Measurements from ENCODE around the gene AK5.

The AK5 gene

GRCh38 chr1:77544845-77545244, 263.0 kb downstream of the AK5 start:
- no peak for DNase-seq (ENCODE audit: low read depth)

DNA sequence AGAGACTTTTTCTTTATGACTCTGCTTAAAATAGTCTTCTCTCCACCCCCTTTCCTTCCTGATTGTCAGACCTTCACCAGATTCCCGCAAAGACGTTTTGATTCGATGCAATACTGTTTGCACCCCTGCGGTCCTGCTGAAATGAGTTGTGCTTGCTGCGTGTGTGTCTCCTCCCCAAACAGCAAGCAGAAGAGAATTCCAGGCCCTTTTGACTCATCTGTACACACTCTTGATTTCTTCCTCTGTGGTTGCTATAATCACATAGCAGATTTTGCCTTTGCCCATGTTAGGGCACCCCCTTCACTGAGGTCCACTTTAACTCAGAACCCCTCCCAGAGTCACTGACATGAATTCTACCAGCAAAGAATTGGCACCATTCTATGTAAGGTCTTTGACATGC, 264.2 kb downstream of the AK5 start:
- no peak for DNase-seq (ENCODE audit: low read depth)

DNA sequence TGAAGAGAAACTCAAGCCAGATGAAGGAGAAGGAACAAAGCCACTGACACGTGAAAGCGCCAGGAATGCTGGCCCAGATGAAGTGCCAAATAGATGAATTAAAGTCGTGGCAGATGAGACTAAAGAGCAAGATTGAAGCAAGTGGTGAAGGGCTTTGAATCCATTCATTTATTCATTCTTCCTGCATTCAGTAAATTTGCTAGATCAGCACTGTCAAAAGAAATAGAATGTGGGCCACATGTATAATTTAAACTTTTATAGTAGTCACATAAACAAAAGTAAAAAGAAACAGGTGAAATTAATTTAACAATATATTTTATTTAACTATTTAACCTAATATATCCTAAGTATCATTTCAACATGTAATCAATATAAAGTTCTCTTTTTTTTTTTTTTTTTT, 265.1 kb downstream of the AK5 start:
- no peak for DNase-seq (ENCODE audit: low read depth)

DNA sequence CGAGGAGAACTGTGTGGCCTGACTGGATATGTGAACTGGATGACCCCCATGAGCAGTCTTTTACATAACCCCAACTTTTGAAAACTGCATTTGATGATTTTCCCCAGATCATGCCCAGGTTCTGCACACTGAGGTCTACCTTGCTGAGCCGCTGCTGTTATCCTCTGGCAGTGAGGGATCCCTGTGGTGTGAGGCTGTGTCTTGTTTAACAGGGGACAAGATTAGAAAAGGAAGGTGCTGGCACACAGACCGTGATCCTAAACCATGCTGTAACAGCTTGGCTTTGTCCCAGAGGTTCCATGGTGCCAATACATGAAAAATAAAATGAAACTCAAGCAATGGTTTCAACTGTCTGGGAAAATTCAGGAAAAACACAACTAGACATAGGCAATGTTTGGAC, 266.5 kb downstream of the AK5 start:
- no peak for DNase-seq (ENCODE audit: low read depth)

GRCh38 chr1:77550135-77550534, 268.3 kb downstream of the AK5 start:
- DNase-seq (ENCODE audit: low read depth), result no peak

- DNase-seq (ENCODE audit: low read depth), result no peak
Measured at GRCh38 chr1:77552626-77553025, 270.8 kb downstream of the AK5 start.

GRCh38 chr1:77553568-77554291, 271.9 kb downstream of the AK5 start:
- no peak for DNase-seq (ENCODE audit: low read depth)

DNA sequence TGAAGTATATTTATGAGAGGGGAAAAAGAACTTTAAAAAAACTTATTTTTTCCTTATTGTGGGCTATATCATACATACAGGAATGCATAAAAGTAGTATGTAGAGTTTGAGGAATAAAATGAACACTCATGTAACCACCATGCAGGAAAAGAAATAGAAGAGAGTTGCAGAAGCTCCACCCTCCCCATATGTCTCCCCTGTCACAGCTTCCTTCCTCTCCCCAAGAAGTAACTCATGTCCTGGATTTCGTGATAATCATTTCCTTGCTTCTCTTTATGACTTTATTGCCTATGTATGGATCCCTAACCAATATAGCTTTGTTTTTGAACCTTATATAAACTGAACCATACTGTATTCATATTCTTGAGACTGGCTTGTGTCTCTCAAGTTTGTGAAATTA, 274.2 kb downstream of the AK5 start:
- no peak for DNase-seq (ENCODE audit: low read depth)

DNA sequence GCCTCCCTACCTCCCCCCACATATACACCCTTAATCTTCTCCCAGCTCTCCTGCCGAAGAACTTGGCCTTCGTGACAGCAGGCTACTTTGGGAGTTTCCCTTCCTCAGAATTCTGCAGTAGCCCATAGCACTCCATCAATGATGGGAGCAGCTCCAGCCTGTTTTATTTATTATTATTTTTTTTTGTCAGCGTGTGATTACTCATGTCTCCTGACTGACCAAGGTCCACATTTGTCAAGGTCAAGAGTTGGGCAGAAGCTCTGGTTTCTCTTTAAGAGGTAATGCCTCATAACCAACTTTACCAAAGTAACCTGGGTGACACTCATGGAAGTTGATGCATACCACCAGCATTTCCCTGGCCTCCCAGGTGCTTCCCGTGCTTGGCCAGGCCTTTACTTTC, 275.2 kb downstream of the AK5 start:
- DNase-seq (ENCODE audit: low read depth), result no peak

GRCh38 chr1:77558591-77559164, 276.9 kb downstream of the AK5 start:
- DNase-seq (ENCODE audit: low read depth), result no peak

- DNase-seq (ENCODE audit: low read depth), result no peak
Measured at GRCh38 chr1:77560741-77561140, 278.9 kb downstream of the AK5 start.

GRCh38 chr1:77562596-77563150, 280.9 kb downstream of the AK5 start:
- no peak for DNase-seq (ENCODE audit: low read depth)

DNA sequence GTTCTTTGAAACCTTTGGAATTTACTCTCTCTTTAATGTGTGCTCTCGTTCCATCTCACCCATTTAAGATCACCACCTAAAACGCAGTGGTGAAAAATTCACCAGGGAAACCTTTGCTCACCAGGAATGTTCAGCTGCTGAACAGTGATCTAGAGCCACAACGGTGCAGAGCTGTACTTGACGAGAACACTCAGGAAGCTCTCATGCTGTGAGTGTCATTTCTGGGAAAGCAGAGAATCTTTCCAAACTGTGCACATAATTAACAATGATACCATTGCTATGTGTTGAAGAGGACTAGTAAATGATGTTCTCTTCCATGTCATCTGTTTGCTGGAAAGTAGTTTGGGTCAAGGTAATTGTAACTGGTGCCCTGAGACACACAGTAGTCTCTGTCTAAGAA, 283.5 kb downstream of the AK5 start:
- no peak for DNase-seq (ENCODE audit: low read depth)

- DNase-seq (ENCODE audit: low read depth), result no peak
Measured at GRCh38 chr1:77571642-77572041, 289.8 kb downstream of the AK5 start.

GRCh38 chr1:77579547-77579946, 297.7 kb downstream of the AK5 start:
- DNase-seq (ENCODE audit: low read depth), result no peak

GRCh38 chr1:77582905-77583304, 301.1 kb downstream of the AK5 start:
- no peak for DNase-seq (ENCODE audit: low read depth)

DNA sequence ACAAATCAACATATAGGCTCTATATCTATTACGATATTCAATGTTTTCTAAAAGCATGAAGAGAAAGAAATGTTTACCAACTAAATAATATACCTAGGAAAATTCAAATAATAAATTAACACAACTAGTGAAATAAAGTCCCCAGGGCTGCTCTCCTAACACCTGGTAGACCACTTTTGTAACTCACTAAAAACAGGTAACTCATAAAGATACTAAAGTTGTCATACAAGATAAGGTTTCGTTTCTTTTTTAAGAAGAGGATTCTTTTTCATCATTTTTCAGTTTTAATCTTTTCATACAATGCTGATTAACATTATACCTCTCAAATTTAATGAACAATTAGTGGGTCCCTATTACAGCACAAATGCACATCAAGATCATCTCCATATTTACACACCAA, 301.7 kb downstream of the AK5 start:
- DNase-seq (ENCODE audit: low read depth), result no peak

DNA sequence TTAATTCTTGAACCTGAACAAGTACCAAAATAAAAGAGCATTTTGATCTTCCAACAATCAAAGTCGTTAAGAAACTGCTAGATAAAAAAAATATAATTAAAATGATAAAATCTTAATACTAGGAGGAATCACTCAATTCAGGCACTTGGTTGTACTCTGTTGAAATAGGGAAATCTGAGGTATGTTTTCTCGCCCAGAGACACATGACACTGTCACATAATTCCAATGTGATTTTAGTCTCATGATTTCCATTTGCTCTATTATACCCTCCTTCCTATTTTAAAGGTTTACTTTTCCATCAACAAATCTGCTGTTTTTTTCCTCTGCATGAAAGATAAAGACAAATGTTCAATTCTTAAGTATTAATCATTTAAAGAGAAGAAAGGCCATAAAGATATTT, 303.1 kb downstream of the AK5 start:
- no peak for DNase-seq (ENCODE audit: low read depth)

GRCh38 chr1:77585610-77586314, 303.9 kb downstream of the AK5 start:
- DNase-seq (ENCODE audit: low read depth), result no peak

GRCh38 chr1:77589231-77589630, 307.4 kb downstream of the AK5 start:
- DNase-seq (ENCODE audit: low read depth), result no peak

DNA sequence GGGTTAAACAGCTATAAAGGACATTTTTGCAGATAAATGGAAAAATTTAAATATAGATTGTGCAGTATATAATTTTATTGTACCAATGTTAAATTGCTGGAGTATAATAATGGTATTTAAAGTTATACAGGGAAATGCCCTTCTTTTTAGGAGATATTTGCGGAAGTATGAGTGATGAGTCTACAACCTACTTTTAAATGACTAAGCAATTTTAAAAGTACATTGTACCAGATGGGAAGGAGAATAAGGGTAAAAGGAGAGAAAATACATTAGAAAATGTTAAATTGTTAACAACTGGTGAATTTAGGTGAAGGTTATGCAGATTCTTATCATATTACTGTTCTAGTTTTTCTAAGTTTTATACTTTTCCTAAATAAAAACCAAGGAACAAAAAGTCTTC, 308.8 kb downstream of the AK5 start:
- DNase-seq (ENCODE audit: low read depth), result no peak

DNA sequence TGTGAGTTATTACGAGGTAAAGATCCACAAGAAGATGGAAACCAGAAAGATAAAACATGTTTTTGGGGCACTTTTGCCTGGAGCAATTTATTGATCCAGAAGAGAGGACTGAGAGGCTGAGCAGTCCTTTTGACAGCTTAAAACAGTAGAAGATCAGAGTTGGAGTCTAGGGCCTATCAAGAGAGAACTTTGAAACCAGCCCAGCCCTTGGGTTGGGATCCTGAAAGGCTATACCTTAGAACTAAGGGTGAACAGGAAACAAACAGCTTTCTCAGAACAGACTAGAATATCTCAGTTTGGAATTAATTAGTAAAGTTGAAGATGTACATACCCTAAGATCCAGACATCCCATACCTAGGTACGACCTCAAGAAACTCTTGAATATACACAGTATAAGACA, 311.1 kb downstream of the AK5 start:
- no peak for DNase-seq (ENCODE audit: low read depth)

DNA sequence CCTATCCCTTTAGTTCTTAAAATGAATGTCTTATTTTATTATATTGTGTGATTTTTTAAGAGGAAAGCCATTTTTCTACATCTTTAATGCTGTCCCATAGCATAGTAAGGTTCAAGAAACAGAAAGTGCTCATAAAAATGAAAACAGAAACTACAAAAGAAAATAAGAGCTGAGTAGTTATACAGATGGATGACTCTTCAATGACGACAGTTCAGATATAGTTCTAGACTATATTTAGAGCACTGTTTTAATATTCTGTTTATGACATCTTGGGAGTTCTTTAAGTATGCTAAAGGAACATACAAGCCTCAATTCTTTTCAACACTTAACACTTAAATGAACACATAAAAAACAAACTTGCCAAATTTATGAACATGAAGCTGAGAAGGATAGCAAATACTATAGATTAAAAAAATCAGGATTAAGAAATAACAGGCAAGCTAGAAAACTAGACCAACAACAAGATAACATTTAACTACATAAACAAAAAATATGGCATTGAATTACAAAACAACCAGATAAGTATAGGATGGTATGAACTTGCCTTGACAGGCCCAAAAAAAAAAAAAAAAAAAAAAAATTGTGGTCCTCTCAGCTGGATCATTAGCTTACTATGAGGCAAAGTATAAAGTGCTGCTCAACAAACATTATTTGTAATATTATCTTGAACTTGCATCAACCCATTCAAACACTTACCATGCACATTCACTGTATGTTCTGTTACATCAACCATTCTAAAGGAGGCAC, 312.7 kb downstream of the AK5 start:
- no peak for DNase-seq (ENCODE audit: low read depth)
